Naive B cell (primary cell): ENCODE measurements around the gene LRRK1. TPM values are rescaled to one million over a fixed set of nuclear protein-coding genes. Genes with fewer than 3 reads are reported as not detected.

Experiments used
- ATAC-seq, 2 donors: fragments of 150-1000 bp; cut with Tn5 transposase; 2 replicates each; pipeline ENCODE4 v1.10.0; 2021; ENCODE audit warnings: low read depth in 2 of 2, mild to moderate bottlenecking in 2 of 2, moderate library complexity in 2 of 2
- DNase-seq: peaks from one replicate; pipeline ENCODE4 v3.0.0; 2022
- H3K27ac Mint-ChIP-seq, 6 donors: one replicate each; pipeline ENCODE4 v1.8.0; 2020 to 2022; ENCODE audit warnings: mild to moderate bottlenecking in 6 of 6, mixed read lengths in 6 of 6, moderate library complexity in 5 of 6, inconsistent platforms in 2 of 6
- H3K27me3 Mint-ChIP-seq, 3 donors: one replicate each; pipeline ENCODE4 v1.8.0; 2021 to 2022; ENCODE audit warnings: mixed read lengths in 3 of 3, mild to moderate bottlenecking in 1 of 3
- H3K36me3 Mint-ChIP-seq, 2 donors: one replicate each; pipeline ENCODE4 v1.8.0; 2020 to 2022; ENCODE audit warnings: mixed read lengths in 2 of 2, inconsistent platforms in 1 of 2, mild to moderate bottlenecking in 1 of 2
- H3K4me1 Mint-ChIP-seq, 3 donors: one replicate each; pipeline ENCODE4 v1.8.0; 2020 to 2022; ENCODE audit warnings: mixed read lengths in 3 of 3, inconsistent platforms in 1 of 3, mild to moderate bottlenecking in 1 of 3, moderate library complexity in 1 of 3
- H3K4me3 Mint-ChIP-seq, 8 donors: one replicate each; pipeline ENCODE4 v1.8.0; 2020 to 2022; ENCODE audit warnings: mild to moderate bottlenecking in 8 of 8, mixed read lengths in 8 of 8, moderate library complexity in 8 of 8, inconsistent platforms in 2 of 8
- H3K9me3 Mint-ChIP-seq, 7 donors: one replicate each; pipeline ENCODE4 v1.8.0; 2020 to 2022; ENCODE audit warnings: mixed read lengths in 7 of 7, mild to moderate bottlenecking in 5 of 7, inconsistent platforms in 2 of 7, moderate library complexity in 1 of 7
- polyA plus RNA-seq, 6 donors: library from polyadenylated mRNA; unstranded; fragments of 300-500 nt; fragmentation: Illumina TruSeq; gene quantifications; one replicate each; pipeline ENCODE4 v1.2.3, GENCODE V29; 2021; ENCODE audit warnings: low read depth in 6 of 6

LRRK1 gene
- polyA plus RNA-seq, 6 donors from 2014 or later, result 3.4 to 10.3 (median 6.0) TPM

- H3K36me3 Mint-ChIP-seq, result peaks cover 27 to 46% of the 10 kb centered on the region in 2 donors
- no peak overlapping the region for H3K27ac Mint-ChIP-seq
- no peaks in the 10 kb centered on the region for H3K9me3 Mint-ChIP-seq
- no peak overlapping the region for H3K4me3 Mint-ChIP-seq
- ATAC-seq (no peak), DNase-seq (no peak)
- no peaks in the 10 kb centered on the region for H3K4me1 Mint-ChIP-seq
- no peaks in the 10 kb centered on the region for H3K27me3 Mint-ChIP-seq
Measured at GRCh38 chr15:101025501-101025885, 106.3 kb downstream of the LRRK1 start.

DNA sequence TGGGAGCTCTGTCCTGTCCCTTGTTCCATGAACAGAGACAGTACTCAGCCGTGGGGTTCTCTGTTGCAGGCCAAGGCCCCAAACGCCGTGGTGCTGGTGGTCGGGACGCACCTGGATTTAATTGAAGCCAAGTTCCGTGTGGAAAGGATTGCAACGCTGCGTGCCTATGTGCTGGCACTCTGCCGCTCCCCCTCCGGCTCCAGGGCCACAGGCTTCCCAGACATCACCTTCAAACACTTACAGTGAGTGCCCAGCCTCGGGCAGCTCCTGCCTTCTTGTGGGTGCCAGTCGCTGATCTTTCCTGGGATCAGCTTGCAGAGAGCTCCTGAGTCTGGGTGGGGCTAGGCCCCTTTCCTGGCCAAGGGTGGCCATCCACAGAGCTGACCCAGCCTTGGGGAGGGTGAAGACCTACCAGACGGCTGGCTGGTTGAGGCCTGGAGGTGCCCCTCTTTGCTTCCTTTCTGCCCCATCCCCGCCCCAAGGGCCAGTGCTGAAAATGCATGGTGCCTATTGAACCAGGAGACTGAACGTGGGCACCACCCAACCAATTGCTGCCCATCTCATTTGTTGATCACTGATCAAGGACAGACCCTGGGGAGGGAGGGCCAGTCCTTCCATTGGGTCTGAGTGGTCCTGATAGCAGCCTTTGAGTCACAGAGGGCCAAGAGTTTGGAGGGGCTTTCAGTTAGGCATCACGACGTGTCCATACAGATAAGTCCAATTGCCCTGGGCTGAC, 106.9 kb downstream of the LRRK1 start:
- peaks cover 29 to 48% of the 10 kb centered on the region in 2 donors for H3K36me3 Mint-ChIP-seq
- H3K4me1 Mint-ChIP-seq, result no peaks in the 10 kb centered on the region
- no peaks in the 10 kb centered on the region for H3K27me3 Mint-ChIP-seq
- DNase-seq (no peak), ATAC-seq (no peak)
- H3K9me3 Mint-ChIP-seq, result no peaks in the 10 kb centered on the region
- H3K27ac Mint-ChIP-seq, result peak overlapping the region in 3 of 6 donors; percentile 4 to 58 (median 32)
- no peak overlapping the region for H3K4me3 Mint-ChIP-seq

DNA sequence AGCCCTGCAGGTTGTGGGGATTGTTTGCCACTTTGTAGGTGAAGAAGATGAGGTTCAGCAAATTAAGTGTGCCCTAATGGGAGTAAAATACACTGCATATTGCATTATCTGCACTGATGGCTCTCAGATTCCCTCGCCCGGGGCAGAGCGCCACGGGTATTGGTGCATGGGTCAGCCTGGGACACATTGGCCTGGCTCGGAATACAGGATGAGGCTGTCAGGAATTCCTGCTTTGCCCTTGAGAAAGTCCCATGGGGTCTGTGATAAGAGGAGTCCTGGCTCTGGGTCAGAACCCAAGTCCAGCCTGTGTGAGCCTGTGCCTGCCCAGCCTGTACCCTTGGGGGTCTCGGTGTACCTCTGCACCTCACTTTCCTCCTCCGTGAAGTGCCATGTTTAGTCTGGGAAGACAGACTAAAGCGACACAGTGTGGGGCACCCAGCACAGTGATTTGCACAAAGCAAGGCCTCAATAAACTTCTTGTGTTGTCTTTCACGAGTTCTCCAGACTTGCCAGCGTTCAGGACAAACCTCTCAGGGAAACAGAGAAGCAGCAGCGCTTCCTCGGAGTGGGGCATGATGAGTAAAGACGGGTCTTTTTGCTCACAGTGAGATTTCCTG, 107.6 kb downstream of the LRRK1 start:
- peak overlapping the region in 1 of 6 donors; percentile 58 for H3K27ac Mint-ChIP-seq
- DNase-seq, result no peak
- no peak for ATAC-seq
- peaks cover 25 to 49% of the 10 kb centered on the region in 2 donors for H3K36me3 Mint-ChIP-seq
- no peak overlapping the region for H3K4me3 Mint-ChIP-seq
- no peaks in the 10 kb centered on the region for H3K4me1 Mint-ChIP-seq
- no peaks in the 10 kb centered on the region for H3K9me3 Mint-ChIP-seq
- no peaks in the 10 kb centered on the region for H3K27me3 Mint-ChIP-seq

DNA sequence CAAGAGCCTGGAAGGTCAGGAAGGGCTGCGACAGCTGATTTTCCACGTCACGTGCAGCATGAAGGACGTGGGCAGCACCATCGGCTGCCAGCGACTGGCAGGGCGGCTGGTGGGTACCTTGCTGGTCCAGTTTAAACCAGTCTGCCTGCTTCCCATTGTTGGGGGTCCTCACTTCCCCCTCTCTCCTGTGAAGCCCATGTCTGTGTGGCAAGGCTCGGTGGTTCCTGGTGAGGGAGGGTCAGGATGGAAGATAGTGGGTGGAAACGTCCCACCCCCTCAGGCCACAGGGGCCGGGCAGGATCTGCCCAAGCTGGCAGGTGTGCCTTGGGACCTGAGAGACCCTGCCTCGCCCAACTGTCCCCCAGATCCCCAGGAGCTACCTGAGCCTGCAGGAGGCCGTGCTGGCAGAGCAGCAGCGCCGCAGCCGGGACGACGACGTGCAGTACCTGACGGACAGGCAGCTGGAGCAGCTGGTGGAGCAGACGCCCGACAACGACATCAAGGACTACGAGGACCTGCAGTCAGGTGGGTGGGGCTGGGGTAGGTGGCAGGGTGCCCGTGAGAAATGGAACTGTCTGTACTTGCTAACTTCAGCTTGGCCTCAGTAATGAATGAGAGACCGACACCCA, 108.2 kb downstream of the LRRK1 start:
- H3K4me3 Mint-ChIP-seq, result no peak overlapping the region
- no peak overlapping the region for H3K27ac Mint-ChIP-seq
- DNase-seq (no peak), ATAC-seq (no peak)
- H3K4me1 Mint-ChIP-seq, result no peaks in the 10 kb centered on the region
- H3K9me3 Mint-ChIP-seq, result no peaks in the 10 kb centered on the region
- H3K36me3 Mint-ChIP-seq, result peaks cover 28 to 49% of the 10 kb centered on the region in 2 donors
- H3K27me3 Mint-ChIP-seq, result no peaks in the 10 kb centered on the region

DNA sequence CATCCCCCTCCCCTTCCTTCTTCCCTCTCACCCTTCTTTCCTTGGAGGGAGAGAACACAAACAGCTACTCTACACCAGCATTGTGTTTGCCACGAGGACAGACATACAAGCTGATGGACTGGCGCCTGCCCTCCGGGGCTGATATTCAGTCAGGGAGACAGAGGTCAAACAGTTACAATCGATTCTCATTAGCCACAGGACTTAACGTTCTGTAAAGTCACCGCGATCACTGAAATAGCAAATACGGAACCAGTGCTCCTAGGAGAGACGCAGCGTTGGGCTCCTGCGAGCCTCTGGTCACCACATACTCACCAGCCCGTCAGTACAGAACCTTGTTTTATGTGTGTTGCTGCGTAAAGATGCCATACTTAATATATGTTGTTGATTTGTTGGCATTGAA, 108.8 kb downstream of the LRRK1 start:
- Mint-ChIP-seq H3K4me1 (no peaks in the 10 kb centered on the region), H3K9me3 (no peaks in the 10 kb centered on the region), H3K36me3 (peaks cover 28 to 49% of the 10 kb centered on the region in 2 donors), H3K27me3 (no peaks in the 10 kb centered on the region), H3K27ac (no peak overlapping the region), H3K4me3 (no peak overlapping the region)
- DNase-seq (no peak), ATAC-seq (no peak)

- DNase-seq, result no peak
- no peaks in the 10 kb centered on the region for H3K9me3 Mint-ChIP-seq
- H3K27me3 Mint-ChIP-seq, result no peaks in the 10 kb centered on the region
- H3K4me1 Mint-ChIP-seq, result peaks cover 0 to 2% (median 0%) of the 10 kb centered on the region in 3 donors
- no peak for ATAC-seq
- H3K36me3 Mint-ChIP-seq, result peaks cover 32 to 53% of the 10 kb centered on the region in 2 donors
- H3K27ac Mint-ChIP-seq, result no peak overlapping the region
- H3K4me3 Mint-ChIP-seq, result no peak overlapping the region
Measured at GRCh38 chr15:101028321-101028720, 109.2 kb downstream of the LRRK1 start.

DNA sequence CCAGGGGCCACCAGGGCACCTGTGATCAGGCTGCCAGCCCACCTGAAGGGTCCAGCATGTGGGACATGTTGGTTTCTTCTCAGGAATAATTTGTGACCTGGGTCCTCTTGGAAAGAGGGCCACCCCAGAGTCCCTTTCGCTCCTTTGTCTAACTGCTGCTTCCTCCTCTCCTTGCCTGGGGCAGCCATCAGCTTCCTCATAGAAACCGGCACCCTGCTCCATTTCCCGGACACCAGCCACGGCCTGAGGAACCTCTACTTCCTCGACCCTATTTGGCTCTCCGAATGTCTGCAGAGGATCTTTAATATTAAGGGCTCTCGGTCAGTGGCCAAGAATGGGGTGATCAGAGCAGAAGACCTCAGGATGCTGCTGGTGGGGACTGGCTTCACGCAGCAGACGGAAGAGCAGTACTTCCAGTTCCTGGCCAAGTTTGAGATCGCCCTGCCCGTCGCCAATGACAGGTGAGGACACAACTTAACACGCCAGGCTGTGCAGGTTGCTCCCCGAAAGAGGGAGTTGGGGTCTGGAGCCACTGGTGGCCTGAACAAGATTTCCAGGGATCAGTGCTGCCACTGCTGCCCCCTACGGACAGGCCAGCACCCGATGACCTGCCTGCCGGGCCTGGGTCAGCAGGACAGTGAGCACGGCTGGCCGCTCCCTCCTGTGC, 109.7 kb downstream of the LRRK1 start:
- ATAC-seq (no peak), DNase-seq (no peak)
- peaks cover 0 to under 1% (median 0%) of the 10 kb centered on the region in 7 donors for H3K9me3 Mint-ChIP-seq
- H3K27me3 Mint-ChIP-seq, result no peaks in the 10 kb centered on the region
- no peak overlapping the region for H3K27ac Mint-ChIP-seq
- H3K36me3 Mint-ChIP-seq, result peaks cover 35 to 59% of the 10 kb centered on the region in 2 donors
- H3K4me1 Mint-ChIP-seq, result peaks cover under 1 to 6% (median 5%) of the 10 kb centered on the region in 3 donors
- no peak overlapping the region for H3K4me3 Mint-ChIP-seq

DNA sequence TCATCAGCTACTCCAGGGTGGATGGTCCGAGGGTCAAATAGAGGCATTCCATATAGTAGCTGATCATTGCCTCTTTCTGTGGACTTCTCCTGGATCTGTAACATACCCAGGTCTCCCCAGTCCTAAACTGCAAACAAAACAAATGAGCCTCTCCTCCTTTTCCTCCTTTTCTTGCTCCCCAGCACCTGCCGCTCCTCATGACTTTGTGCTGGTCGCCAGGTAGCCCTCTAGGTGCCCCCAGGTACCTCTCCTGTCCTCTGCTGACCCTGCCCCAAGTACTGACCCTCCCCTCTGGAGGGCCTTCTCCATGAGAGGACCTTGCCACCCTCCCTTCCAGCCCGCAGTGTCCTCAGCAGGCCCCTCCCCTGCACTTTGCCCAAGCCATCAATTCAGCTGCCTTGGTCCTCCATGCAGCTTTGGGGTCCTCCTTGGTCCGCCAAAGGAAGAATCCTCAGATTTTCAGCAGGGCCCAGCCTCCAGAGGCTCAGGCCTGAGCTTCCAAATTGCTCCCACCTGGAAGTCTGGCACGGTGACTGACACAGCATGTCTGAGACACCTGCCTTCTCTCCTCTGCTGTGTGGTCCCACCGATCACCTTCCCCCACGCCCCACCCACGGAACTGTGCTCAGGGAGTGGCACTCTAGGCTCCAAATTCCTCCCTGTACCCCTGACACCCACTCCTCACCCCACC, 111.0 kb downstream of the LRRK1 start:
- Mint-ChIP-seq H3K4me1 (peaks cover 10 to 18% (median 14%) of the 10 kb centered on the region in 3 donors), H3K27me3 (no peaks in the 10 kb centered on the region), H3K4me3 (no peak overlapping the region), H3K9me3 (peaks cover 4 to 11% (median 8%) of the 10 kb centered on the region in 7 donors), H3K27ac (peak overlapping the region in 1 of 6 donors; percentile 54), H3K36me3 (peaks cover 38 to 67% of the 10 kb centered on the region in 2 donors)
- ATAC-seq (no peak), DNase-seq (no peak)

- peaks cover 21 to 26% (median 21%) of the 10 kb centered on the region in 3 donors for H3K4me1 Mint-ChIP-seq
- no peak overlapping the region for H3K4me3 Mint-ChIP-seq
- no peaks in the 10 kb centered on the region for H3K27me3 Mint-ChIP-seq
- peak overlapping the region in 1 of 6 donors; percentile 53 for H3K27ac Mint-ChIP-seq
- peaks cover 37 to 72% of the 10 kb centered on the region in 2 donors for H3K36me3 Mint-ChIP-seq
- no peak for DNase-seq
- peaks cover 5 to 21% (median 15%) of the 10 kb centered on the region in 7 donors for H3K9me3 Mint-ChIP-seq
- ATAC-seq, result no peak
Measured at GRCh38 chr15:101031213-101031612, 112.1 kb downstream of the LRRK1 start.

DNA sequence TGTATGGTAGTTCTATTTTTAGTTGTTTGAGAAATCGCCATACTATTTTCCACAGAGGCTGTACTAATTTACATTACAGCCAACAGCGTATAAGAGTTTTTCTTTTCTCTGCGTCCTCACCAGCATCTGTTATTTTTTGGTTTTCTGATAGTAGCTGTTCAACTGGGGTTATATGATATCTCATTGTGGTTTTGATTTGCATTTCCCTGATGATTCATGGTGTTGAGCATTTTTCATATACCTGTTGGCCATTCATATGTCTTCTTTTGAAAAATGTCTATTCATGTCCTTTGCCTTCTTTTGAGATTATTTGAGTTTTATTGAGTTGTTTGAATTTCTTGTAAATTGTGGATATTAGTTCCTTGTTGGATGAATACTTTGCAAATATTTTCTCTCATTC, 114.6 kb downstream of the LRRK1 start:
- DNase-seq, result no peak
- Mint-ChIP-seq H3K27ac (no peak overlapping the region), H3K4me1 (peaks cover 22 to 26% (median 26%) of the 10 kb centered on the region in 3 donors), H3K27me3 (no peaks in the 10 kb centered on the region), H3K36me3 (peaks cover 38 to 74% of the 10 kb centered on the region in 2 donors), H3K4me3 (no peak overlapping the region), H3K9me3 (peaks cover 9 to 27% (median 18%) of the 10 kb centered on the region in 7 donors)
- ATAC-seq, result no peak

- Mint-ChIP-seq H3K9me3 (peaks cover 9 to 27% (median 18%) of the 10 kb centered on the region in 7 donors), H3K27me3 (no peaks in the 10 kb centered on the region), H3K36me3 (peaks cover 44 to 69% of the 10 kb centered on the region in 2 donors), H3K4me1 (peaks cover 22 to 26% (median 26%) of the 10 kb centered on the region in 3 donors), H3K27ac (peak overlapping the region in 3 of 6 donors; percentile 16 to 19 (median 18)), H3K4me3 (peak overlapping the region in 7 of 8 donors; percentile 2 to 37 (median 8))
- DNase-seq (peak; percentile 55), ATAC-seq (peak; percentile 56 to 67)
Measured at GRCh38 chr15:101035611-101036010, 116.5 kb downstream of the LRRK1 start.

GRCh38 chr15:101036189-101036588, 117.0 kb downstream of the LRRK1 start:
- ATAC-seq (no peak), DNase-seq (no peak)
- peaks cover 45 to 69% of the 10 kb centered on the region in 2 donors for H3K36me3 Mint-ChIP-seq
- H3K27ac Mint-ChIP-seq, result peak overlapping the region in 1 of 6 donors; percentile 16
- H3K27me3 Mint-ChIP-seq, result no peaks in the 10 kb centered on the region
- peaks cover 22 to 26% (median 26%) of the 10 kb centered on the region in 3 donors for H3K4me1 Mint-ChIP-seq
- no peak overlapping the region for H3K4me3 Mint-ChIP-seq
- H3K9me3 Mint-ChIP-seq, result peaks cover 9 to 31% (median 22%) of the 10 kb centered on the region in 7 donors
